Progenitor cell of endocrine pancreas (in vitro differentiated cells): ENCODE results near the gene SLC1A5. TPM values are rescaled to one million over a fixed set of nuclear protein-coding genes. Genes with fewer than 3 reads are reported as not detected.
A peak's percentile ranks its signal among the peaks of the same experiment; 100 is the strongest.

Source experiments
- DNase-seq: peaks from one replicate; pipeline ENCODE4 v3.0.0; 2021; ENCODE audit warnings: low spot score; ENCODE audit not compliant: unreplicated experiment
- H3K27ac Mint-ChIP-seq: 2 replicates; pipeline ENCODE4 v1.8.0; 2021; ENCODE audit warnings: mild to moderate bottlenecking, moderate library complexity, mixed read lengths
- H3K27me3 Mint-ChIP-seq: 2 replicates; pipeline ENCODE4 v1.8.0; 2021; ENCODE audit warnings: mixed read lengths
- H3K36me3 Mint-ChIP-seq: 2 replicates; pipeline ENCODE4 v1.8.0; 2022; ENCODE audit warnings: mixed read lengths; ENCODE audit not compliant: insufficient read depth
- H3K4me1 Mint-ChIP-seq: 2 replicates; pipeline ENCODE4 v1.8.0; 2021; ENCODE audit warnings: low read depth, mixed read lengths
- H3K4me3 Mint-ChIP-seq: 2 replicates; pipeline ENCODE4 v1.8.0; 2021; ENCODE audit warnings: low read depth, mild to moderate bottlenecking, moderate library complexity, mixed read lengths
- H3K9me3 Mint-ChIP-seq: 2 replicates; pipeline ENCODE4 v1.8.0; 2021; ENCODE audit warnings: low read depth, mixed read lengths
- CTCF ChIP-seq: fragments of 200-600 bp; sonication (generic); IDR thresholded peaks from one replicate; pipeline ENCODE4 v1.5.0; 2021; ENCODE audit warnings: antibody characterized with exemption, mild to moderate bottlenecking; ENCODE audit not compliant: unreplicated experiment
- long read RNA-seq: library from polyadenylated mRNA; unstranded; transcript quantifications from one replicate; pipeline ENCODE4 v2.0.0, GENCODE V29; 2020
- total RNA-seq: library from RNA; stranded (reverse); gene quantifications from 2 replicates; pipeline ENCODE4 v1.2.1, GENCODE V29; 2021

SLC1A5 gene
- 24.2 and 33.5 TPM in 2 replicates for total RNA-seq
- long read RNA-seq, transcript SLC1A5-205 (7 exons, 2,031 nt) = minor isoform, 8 of 22 reads
- long read RNA-seq, transcript SLC1A5-203 (8 exons, 2,882 nt) = major isoform, 10 of 22 reads
- long read RNA-seq, partial matches to known transcripts = 2 of 22 reads
- long read RNA-seq, other reads (novel, unspliced or antisense) = 2 of 22 reads

DNA sequence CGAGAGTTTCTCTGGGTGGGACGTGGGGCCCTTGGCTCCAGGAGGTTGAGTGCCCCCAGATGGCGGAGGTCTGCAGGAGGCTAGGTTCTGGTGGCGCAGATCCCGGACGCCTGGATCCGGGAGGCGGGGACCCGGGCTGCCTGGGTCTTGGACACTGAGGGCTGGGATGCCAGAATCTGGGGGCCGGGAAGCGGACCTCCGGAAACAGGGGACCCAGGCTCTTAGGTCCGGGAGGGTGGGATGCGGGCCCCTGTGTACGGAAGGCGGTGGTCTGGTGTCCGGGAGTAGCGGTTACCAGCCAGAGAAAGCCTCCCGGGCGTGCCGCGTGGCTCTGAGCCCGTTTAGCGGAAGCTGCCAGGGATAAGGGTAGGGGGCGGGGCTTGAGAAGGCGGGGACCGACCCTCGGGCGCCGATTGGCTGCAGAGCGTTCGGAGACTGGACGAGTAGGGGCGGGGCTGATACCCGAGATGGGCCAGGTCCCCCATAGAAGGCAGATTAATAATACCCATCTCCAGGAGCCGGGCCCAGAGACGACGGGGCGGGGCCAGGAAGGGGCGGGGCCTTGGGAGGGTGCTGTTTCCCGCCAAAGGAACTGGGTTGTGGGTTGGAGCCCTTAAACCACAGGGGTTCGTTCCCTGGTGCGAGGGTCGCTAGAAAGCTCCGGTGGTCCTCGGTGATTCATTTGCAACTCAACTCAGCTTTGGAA, at the start of gene SLC1A5:
Gene SLC1A5, minus strand, starts transcription at position 333 of the 706 bp plus-strand sequence. CDS start 629 bp downstream, outside the sequence.
- H3K27ac Mint-ChIP-seq = peak within 1 kb of the TSS; percentile 80
- H3K9me3 Mint-ChIP-seq = no peaks in the 10 kb centered on the region
- TF ChIP-seq CTCF = no peak
- H3K27me3 Mint-ChIP-seq = peaks cover 35% of the 10 kb centered on the region
- peak; percentile 74 for DNase-seq
- H3K4me3 Mint-ChIP-seq = peak within 1 kb of the TSS; percentile 77
- peaks cover 7% of the 10 kb centered on the region for H3K4me1 Mint-ChIP-seq
- no peaks in the 10 kb centered on the region for H3K36me3 Mint-ChIP-seq

DNA sequence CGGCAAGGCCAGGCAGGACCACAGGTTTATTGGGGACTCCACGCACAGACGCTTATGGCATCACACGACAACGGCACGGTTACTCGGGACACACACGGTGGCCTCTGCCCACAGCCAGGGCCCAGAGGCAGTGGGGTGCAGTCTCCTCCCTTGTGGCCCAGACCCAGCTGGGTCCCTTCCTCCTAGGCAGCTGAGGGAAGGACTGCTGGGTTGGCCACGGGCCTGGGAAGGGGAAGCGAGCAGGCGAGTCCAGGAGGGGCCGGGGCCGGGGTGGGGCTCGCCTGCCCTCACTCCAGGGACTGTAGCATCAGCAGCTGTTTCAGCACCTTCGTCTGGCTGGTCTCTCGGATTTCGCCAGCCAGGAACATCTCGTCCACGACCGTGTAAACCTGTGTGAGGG, 49.8 kb upstream of the SLC1A5 start:
- no peak overlapping the region for H3K4me3 Mint-ChIP-seq
- no peaks in the 10 kb centered on the region for H3K4me1 Mint-ChIP-seq

GRCh38 chr19:46834984-46835383, 46.6 kb upstream of the SLC1A5 start:
- H3K9me3 Mint-ChIP-seq = peaks cover 6% of the 10 kb centered on the region
- no peak overlapping the region for H3K4me3 Mint-ChIP-seq
- H3K36me3 Mint-ChIP-seq = peaks cover 8% of the 10 kb centered on the region
- DNase-seq = no peak
- H3K27me3 Mint-ChIP-seq = peaks cover 3% of the 10 kb centered on the region
- no peak overlapping the region for H3K27ac Mint-ChIP-seq
- TF ChIP-seq CTCF = no peak
- no peaks in the 10 kb centered on the region for H3K4me1 Mint-ChIP-seq

More for the DNA sequence above, 49.8 kb upstream of the SLC1A5 start:
- DNase-seq = no peak
- Mint-ChIP-seq H3K27ac (no peak overlapping the region), H3K9me3 (no peaks in the 10 kb centered on the region), H3K27me3 (no peaks in the 10 kb centered on the region), H3K36me3 (peaks cover 8% of the 10 kb centered on the region)
- no peak for TF ChIP-seq CTCF

DNA sequence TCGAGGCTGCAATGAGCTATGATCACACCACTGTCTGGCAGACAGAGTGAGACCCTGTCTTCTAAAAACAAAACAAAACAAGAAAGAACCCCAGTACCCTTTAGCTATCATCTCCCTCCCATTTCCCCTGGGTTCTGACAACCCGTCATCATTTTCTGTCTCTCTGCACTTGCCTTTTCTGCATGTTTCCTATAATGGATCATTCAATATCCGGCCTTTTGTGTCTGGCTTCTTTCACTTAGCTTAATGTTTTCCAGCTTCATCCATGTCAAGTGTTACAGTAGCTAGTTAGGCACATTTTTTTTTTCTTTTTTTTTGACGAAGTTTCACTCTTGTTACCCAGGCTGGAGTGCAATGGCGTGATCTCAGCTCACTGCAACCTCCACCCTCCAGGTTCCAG, 45.7 kb upstream of the SLC1A5 start:
- Mint-ChIP-seq H3K27ac (no peak overlapping the region), H3K4me1 (no peaks in the 10 kb centered on the region), H3K27me3 (peaks cover 3% of the 10 kb centered on the region), H3K36me3 (peaks cover 6% of the 10 kb centered on the region), H3K4me3 (no peak overlapping the region), H3K9me3 (peaks cover 6% of the 10 kb centered on the region)
- DNase-seq = no peak
- TF ChIP-seq CTCF = no peak

GRCh38 chr19:46830864-46831263, 42.5 kb upstream of the SLC1A5 start:
- Mint-ChIP-seq H3K9me3 (peaks cover 6% of the 10 kb centered on the region), H3K4me3 (no peak overlapping the region), H3K27ac (no peak overlapping the region), H3K36me3 (peaks cover 2% of the 10 kb centered on the region), H3K27me3 (peaks cover 3% of the 10 kb centered on the region), H3K4me1 (no peaks in the 10 kb centered on the region)
- DNase-seq = no peak
- TF ChIP-seq CTCF = no peak
